ENCODE results near the gene TSC22D3. TPM values are rescaled to one million over a fixed set of nuclear protein-coding genes. Genes with fewer than 3 reads are reported as not detected.
A peak's percentile ranks its signal among the peaks of the same experiment; 100 is the strongest.
"Not testable (repeated sequence)": the region's sequence is repeated elsewhere in the genome, so short reads cannot be mapped to it uniquely, and the experiment has no call there.

TSC22D3 gene
- total RNA-seq, 1 donor from 2014 or later: 46.2 TPM

GRCh38 chrX:107682256-107682655, 93.3 kb downstream of the TSC22D3 start:
- ATAC-seq: no peak

GRCh38 chrX:107678957-107679740, 96.4 kb downstream of the TSC22D3 start:
- peak; percentile 30 for ATAC-seq

DNA sequence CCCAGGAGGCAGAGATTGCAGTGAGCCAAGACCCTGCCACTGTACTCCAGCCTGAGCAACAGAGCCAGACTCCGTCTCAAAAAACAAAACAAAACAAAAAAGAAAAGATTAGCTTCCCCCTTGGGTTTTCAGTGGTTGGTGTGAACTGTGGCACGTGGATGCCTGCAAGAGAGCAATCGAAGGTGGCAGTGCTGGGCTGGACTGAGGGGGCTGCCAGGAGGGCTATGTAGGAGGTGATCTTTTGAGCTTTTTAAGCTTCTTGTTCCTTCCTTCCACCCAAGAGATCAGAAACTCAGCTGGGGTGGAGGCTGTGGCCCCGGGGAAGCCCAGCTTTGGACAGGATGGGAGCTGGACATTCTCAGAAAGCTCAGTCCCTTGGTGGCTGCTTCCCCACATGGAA, 97.7 kb downstream of the TSC22D3 start:
- no peak for ATAC-seq

DNA sequence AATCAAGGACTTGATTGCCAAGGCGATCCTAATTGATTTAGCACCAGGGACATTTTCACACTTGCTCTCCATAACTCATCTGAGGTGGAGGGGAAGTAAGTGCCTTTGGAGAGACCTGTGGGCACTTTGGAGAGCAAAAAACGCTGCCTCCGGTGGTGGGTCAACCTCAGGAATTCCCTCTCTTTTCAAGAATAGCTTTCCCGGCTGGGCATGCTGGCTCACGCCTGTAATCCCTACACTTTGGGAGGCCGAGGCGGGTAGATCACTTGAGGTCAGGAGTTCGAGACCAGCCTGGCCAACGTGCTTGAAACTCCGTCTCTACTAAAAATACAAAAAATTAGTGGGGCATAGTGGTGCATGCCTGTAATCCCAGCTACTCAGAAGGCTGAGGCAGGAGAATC, 98.1 kb downstream of the TSC22D3 start:
- ATAC-seq: no peak

GRCh38 chrX:107676559-107677378, 98.8 kb downstream of the TSC22D3 start:
- peak; percentile 70 for ATAC-seq

DNA sequence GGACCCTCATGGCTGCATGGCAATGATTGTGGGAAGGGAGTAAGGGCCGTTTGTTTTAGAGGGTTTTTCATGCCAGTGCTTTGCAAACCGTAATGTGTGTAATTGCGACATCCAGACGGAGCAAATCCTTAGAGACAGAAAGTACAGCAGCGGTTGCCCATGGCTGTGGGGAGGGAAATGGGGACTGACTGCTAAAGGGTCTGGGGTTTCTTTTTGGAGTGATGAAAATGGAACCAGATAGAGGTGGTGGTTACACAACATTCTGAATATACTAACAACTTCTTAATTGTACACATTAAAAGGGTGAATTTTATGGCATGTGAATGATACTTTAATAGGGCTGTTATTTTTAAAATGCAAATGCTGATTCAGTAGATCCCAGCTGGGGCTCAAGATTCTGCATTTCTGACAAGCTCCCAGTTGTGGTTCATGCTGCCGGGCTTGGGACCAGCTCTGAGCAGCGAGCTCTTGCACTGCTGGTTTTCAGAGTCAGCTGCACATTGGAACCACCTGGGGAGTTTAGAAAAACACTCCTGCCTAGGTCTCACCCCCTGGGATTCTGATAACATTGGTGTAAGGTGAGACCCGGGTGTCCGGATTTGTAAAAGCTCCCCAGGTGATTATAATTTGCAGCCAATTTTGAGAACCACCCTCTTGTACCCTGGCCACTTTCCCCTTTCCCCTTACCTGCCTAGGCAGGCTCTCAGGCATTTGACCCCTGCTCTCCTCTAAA, 99.6 kb downstream of the TSC22D3 start:
- no peak for ATAC-seq

DNA sequence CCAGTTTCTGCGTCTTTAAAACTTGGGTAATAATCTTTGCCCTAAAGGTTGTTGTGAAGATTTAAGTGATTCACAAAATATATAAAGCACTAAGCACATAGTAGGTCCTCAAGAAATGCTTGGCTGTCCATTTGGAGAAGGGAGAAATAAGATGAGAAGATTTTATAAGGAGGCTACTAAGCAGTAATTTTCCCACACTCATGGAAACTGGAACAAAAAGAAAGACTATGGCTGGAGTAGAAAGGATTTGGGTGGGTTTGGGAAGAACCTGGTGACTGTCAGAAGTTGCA, 100.3 kb downstream of the TSC22D3 start:
- no peak for ATAC-seq

GRCh38 chrX:107674480-107675364, 100.9 kb downstream of the TSC22D3 start:
- ATAC-seq: peak; percentile 28

DNA sequence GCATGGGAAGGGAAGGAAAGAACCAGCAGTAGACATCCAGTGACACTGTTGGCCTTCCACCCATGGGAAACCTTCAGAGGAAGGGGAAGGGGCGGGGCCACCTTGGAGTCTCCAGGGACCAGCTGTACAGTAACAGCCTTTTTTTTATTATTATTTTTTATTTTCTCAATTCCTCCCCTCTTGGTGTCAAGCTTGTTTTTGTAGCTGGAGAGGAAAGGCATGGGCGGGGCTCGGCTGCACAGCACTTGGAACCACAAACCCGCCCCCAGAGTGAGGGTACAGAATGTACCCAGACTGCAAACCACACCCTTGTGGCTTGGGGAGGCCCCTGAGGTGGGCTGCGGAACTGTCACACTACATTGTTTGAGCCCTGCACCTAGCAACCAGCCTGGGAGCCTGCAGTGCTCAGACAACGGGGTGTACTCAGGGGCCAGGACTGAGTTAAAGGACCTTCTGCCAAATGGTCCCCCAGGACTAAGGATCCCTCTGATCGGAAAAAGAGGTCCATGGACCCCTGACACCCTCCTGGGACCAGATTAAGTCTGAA, 101.6 kb downstream of the TSC22D3 start:
- peak; percentile 83 for ATAC-seq

GRCh38 chrX:107673431-107673830, 102.2 kb downstream of the TSC22D3 start:
- no peak for ATAC-seq

- ATAC-seq: peak; percentile 79
Observed at GRCh38 chrX:107672955-107673378, 102.6 kb downstream of the TSC22D3 start.

DNA sequence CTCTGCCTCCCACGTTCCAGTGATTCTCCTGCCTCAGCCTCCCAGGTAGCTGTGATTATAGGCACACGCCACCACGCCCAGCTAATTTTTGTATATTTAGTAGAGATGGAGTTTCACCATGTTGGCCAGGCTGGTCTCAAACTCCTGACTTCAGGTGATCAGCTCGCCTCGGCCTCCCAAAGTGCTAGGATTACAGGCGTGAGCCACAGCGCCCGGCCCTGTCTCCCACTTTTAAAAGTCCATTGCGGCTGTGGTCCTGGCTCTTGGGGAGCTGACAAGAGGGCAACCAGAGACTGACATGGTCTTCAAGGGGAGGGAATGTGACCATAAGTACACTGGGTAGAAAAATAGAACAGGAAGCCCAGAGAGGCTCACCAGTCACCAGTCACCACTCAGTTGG, 104.3 kb downstream of the TSC22D3 start:
- ATAC-seq: not testable (repeated sequence)

DNA sequence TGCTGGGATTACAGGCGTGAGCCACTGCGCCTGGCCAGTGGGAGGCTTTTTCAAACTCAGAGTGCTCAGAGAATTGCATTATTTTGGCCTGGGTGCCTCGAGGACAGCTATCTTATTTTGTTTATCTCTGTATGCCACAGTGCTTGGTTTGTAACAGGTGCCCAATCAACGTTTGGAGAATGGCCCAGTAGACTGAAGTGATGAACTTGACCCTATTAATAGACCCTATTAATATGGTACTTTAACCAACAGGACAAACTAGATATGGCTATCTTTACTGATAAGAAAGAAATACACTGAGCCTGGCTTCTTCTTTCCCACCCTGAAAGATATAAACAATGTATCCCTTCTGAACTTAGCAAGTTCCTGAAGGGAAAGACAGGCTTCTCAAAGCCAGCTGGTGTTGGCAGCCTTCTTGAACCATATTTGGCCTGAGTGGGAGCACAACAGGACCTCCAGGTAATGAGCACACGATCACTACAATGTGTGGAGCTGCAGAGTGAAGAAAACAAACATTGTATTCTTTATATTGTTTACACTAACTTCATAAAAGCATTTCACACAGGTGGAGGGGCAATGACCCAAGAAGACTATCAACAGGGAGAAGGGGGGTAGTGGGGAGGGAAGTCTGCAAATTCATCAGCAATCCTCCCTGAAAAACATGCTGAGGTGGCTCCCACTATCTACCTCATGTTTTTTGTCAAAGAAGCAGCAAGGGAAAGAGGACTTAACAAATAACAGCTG, 105.5 kb downstream of the TSC22D3 start:
- no peak for ATAC-seq

GRCh38 chrX:107669261-107669660, 106.3 kb downstream of the TSC22D3 start:
- ATAC-seq: no peak

GRCh38 chrX:107668710-107669109, 106.9 kb downstream of the TSC22D3 start:
- not testable (repeated sequence) for ATAC-seq

DNA sequence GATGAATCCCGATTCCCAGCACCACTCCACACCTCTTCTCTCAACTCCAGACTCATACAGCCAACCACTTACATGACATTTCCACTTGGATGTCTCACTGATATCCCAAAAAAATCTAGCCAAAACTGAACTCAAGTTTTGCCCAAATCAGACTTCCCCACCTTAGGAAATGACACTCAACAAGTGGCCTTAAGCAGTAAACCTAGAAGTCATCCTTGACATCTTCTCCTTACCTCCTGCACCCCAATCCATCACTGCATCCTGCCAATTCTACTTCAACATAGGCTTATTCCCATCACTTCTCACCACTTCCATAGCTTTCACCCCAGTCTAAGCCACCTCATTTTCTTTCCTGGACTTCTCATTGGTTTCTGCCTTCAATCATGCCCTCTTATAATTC, 108.2 kb downstream of the TSC22D3 start:
- no peak for ATAC-seq

GRCh38 chrX:107666931-107667330, 108.7 kb downstream of the TSC22D3 start:
- no peak for ATAC-seq
